Measurements from ENCODE around the gene FKBP15.

DNA sequence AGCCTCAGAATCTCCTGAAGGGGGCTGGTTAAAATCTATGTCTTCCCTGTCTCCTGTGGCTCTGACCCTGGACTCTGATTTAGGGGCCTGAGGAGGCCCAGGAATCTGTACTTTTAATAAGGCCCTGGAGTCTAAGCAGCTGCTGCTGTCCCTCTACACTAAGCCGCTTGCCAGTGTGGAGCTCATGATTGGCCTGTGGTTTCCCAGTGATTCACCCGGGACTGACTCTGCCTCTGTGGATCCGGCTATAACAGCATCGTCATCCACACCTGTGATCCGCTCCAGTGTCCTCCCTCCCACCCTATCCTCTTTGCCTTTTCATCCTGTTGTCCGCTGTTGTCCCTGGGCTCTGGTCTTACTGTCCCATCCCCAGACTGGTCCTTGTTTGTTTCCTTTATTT lies 66.6 kb downstream of the FKBP15 start:
- TF ChIP-seq, protein P1, sequence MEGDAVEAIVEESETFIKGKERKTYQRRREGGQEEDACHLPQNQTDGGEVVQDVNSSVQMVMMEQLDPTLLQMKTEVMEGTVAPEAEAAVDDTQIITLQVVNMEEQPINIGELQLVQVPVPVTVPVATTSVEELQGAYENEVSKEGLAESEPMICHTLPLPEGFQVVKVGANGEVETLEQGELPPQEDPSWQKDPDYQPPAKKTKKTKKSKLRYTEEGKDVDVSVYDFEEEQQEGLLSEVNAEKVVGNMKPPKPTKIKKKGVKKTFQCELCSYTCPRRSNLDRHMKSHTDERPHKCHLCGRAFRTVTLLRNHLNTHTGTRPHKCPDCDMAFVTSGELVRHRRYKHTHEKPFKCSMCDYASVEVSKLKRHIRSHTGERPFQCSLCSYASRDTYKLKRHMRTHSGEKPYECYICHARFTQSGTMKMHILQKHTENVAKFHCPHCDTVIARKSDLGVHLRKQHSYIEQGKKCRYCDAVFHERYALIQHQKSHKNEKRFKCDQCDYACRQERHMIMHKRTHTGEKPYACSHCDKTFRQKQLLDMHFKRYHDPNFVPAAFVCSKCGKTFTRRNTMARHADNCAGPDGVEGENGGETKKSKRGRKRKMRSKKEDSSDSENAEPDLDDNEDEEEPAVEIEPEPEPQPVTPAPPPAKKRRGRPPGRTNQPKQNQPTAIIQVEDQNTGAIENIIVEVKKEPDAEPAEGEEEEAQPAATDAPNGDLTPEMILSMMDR (IDR thresholded peaks at IDR 0.05): no peak
- no peak for TF ChIP-seq POLR2AphosphoS5 (IDR thresholded peaks at IDR 0.05)

All from upper lobe of left lung (tissue), 4 donors.